Choroid plexus epithelial cell (primary cell): ENCODE results near the gene SPDYC.

Source experiments
- DNase-seq: peaks from one replicate; pipeline ENCODE4 v3.0.0-alpha.2; 2010; ENCODE audit warnings: low read depth
- H3K4me3 ChIP-seq: 2 replicates; pipeline ENCODE4 v1.5.1; 2011; ENCODE audit warnings: low read depth, mild to moderate bottlenecking, control low read depth, low read length, moderate library complexity
- CTCF ChIP-seq: conservative IDR thresholded peaks from 2 replicates; pipeline ENCODE4 v1.5.1; 2011; ENCODE audit warnings: low read depth, mild to moderate bottlenecking, control low read depth, inconsistent platforms, low read length, moderate library complexity

Gene SPDYC

GRCh38 chr11:65151331-65151899 is 18.6 kb upstream of the SPDYC start:
- no peak overlapping the region for H3K4me3 ChIP-seq
- no peak for DNase-seq
- TF ChIP-seq CTCF = no peak

- TF ChIP-seq CTCF = no peak
- no peak for DNase-seq
- H3K4me3 ChIP-seq = no peak overlapping the region
Measured at GRCh38 chr11:65152122-65152521, 17.9 kb upstream of the SPDYC start.

GRCh38 chr11:65156256-65156655 is 13.8 kb upstream of the SPDYC start:
- no peak for TF ChIP-seq CTCF
- H3K4me3 ChIP-seq = no peak overlapping the region
- DNase-seq = no peak

- DNase-seq = no peak
- H3K4me3 ChIP-seq = no peak overlapping the region
- TF ChIP-seq CTCF = no peak
Measured at GRCh38 chr11:65156926-65157325, 13.1 kb upstream of the SPDYC start.

GRCh38 chr11:65157336-65157735 is 12.7 kb upstream of the SPDYC start:
- no peak for TF ChIP-seq CTCF
- no peak overlapping the region for H3K4me3 ChIP-seq
- no peak for DNase-seq

GRCh38 chr11:65159012-65159411 is 11.0 kb upstream of the SPDYC start:
- H3K4me3 ChIP-seq = no peak overlapping the region
- no peak for DNase-seq
- TF ChIP-seq CTCF = no peak

GRCh38 chr11:65160643-65161042 is 9.4 kb upstream of the SPDYC start:
- no peak for DNase-seq
- TF ChIP-seq CTCF = no peak
- no peak overlapping the region for H3K4me3 ChIP-seq
